Mesodermal cell (in vitro differentiated cells): ENCODE measurements around the gene RBMS3.
"Not testable (repeated sequence)": the region's sequence is repeated elsewhere in the genome, so short reads cannot be mapped to it uniquely, and the experiment has no call there.

Source experiments
- H3K27ac ChIP-seq: 2 replicates; pipeline ENCODE4 v1.7.0; 2013; ENCODE audit warnings: mild to moderate bottlenecking, low read depth, low read length, moderate library complexity; ENCODE audit not compliant: severe bottlenecking
- H3K36me3 ChIP-seq: 2 replicates; pipeline ENCODE4 v1.7.1; 2013; ENCODE audit warnings: mild to moderate bottlenecking, low read length, moderate library complexity; ENCODE audit not compliant: control insufficient read depth, insufficient read depth
- H3K4me1 ChIP-seq: one replicate; pipeline ENCODE4 v1.7.1; 2013; ENCODE audit warnings: mild to moderate bottlenecking, low read length; ENCODE audit not compliant: insufficient read depth, control insufficient read depth, poor library complexity, severe bottlenecking
- H3K4me3 ChIP-seq: 2 replicates; pipeline ENCODE4 v1.7.0; 2013; ENCODE audit warnings: low read length, control low read depth, mild to moderate bottlenecking; ENCODE audit not compliant: insufficient read depth, poor library complexity, severe bottlenecking; ENCODE audit errors: extremely low read depth
- H3K9me3 ChIP-seq: 2 replicates; pipeline ENCODE4 v1.7.1; 2013; ENCODE audit warnings: mild to moderate bottlenecking, low read length, moderate library complexity; ENCODE audit not compliant: control insufficient read depth
- WGBS, 2 experiments: methylation state at CpG; one replicate each; pipeline ENCODE4 v1.1.5; 2013; ENCODE audit warnings: missing lambda C conversion rate in 2 of 2; ENCODE audit not compliant: insufficient coverage in 2 of 2; 5-methylcytosine and 5-hydroxymethylcytosine counted together

RBMS3 gene

GRCh38 chr3:29456901-29457300 is 176.0 kb downstream of the RBMS3 start:
- Histone ChIP-seq H3K36me3 (peaks cover 8% of the 10 kb centered on the region), H3K4me3 (no peak overlapping the region), H3K27ac (no peak overlapping the region), H3K4me1 (peaks cover 17% of the 10 kb centered on the region), H3K9me3 (no peaks in the 10 kb centered on the region)
- WGBS, 2 experiments = 90 to 100% methylated on average over 1 to 2 of the region's 2 CpGs

GRCh38 chr3:29463304-29463703 is 182.4 kb downstream of the RBMS3 start:
- peaks cover 8% of the 10 kb centered on the region for H3K36me3 ChIP-seq
- 83% methylated on average over 1 of the region's 3 CpGs; no CpG with 5 or more reads in 1 of the 2 experiments for WGBS, 2 experiments
- H3K27ac ChIP-seq = no peak overlapping the region

GRCh38 chr3:29465836-29466235 is 185.0 kb downstream of the RBMS3 start:
- H3K9me3 ChIP-seq = no peaks in the 10 kb centered on the region
- no peaks in the 10 kb centered on the region for H3K4me1 ChIP-seq
- H3K27ac ChIP-seq = no peak overlapping the region
- 30 to 38% methylated on average over 1 to 2 of the region's 2 CpGs for WGBS, 2 experiments
- no peaks in the 10 kb centered on the region for H3K36me3 ChIP-seq
- no peak overlapping the region for H3K4me3 ChIP-seq

More at GRCh38 chr3:29463304-29463703, 182.4 kb downstream of the RBMS3 start:
- Histone ChIP-seq H3K4me1 (no peaks in the 10 kb centered on the region), H3K9me3 (no peaks in the 10 kb centered on the region), H3K4me3 (no peak overlapping the region)

- Histone ChIP-seq H3K27ac (no peak overlapping the region), H3K36me3 (no peaks in the 10 kb centered on the region), H3K4me1 (no peaks in the 10 kb centered on the region), H3K9me3 (no peaks in the 10 kb centered on the region), H3K4me3 (no peak overlapping the region)
- no CpG with 5 or more reads among the region's 2 CpGs for WGBS, 2 experiments
Observed at GRCh38 chr3:29466442-29466841, 185.6 kb downstream of the RBMS3 start.

- peaks cover 6% of the 10 kb centered on the region for H3K36me3 ChIP-seq
Observed at GRCh38 chr3:29468187-29468586, 187.3 kb downstream of the RBMS3 start.

GRCh38 chr3:29473481-29474170 is 192.8 kb downstream of the RBMS3 start:
- 93% methylated on average over 22 to 29 of the region's 41 CpGs for WGBS, 2 experiments
- H3K9me3 ChIP-seq = not testable (repeated sequence)
- peaks cover 12% of the 10 kb centered on the region for H3K36me3 ChIP-seq

More at GRCh38 chr3:29468187-29468586, 187.3 kb downstream of the RBMS3 start:
- Histone ChIP-seq H3K27ac (no peak overlapping the region), H3K4me3 (no peak overlapping the region), H3K9me3 (no peaks in the 10 kb centered on the region), H3K4me1 (no peaks in the 10 kb centered on the region)
- WGBS, 2 experiments = 80 to 100% methylated on average over 1 to 2 of the region's 4 CpGs

GRCh38 chr3:29475305-29475840 is 194.5 kb downstream of the RBMS3 start:
- WGBS, 2 experiments = 93 to 97% methylated on average over 3 to 4 of the region's 9 CpGs
- H3K4me1 ChIP-seq = no peaks in the 10 kb centered on the region
- no peaks in the 10 kb centered on the region for H3K9me3 ChIP-seq
- H3K4me3 ChIP-seq = no peak overlapping the region
- peaks cover 12% of the 10 kb centered on the region for H3K36me3 ChIP-seq
- H3K27ac ChIP-seq = no peak overlapping the region

More at GRCh38 chr3:29473481-29474170, 192.8 kb downstream of the RBMS3 start:
- H3K4me1 ChIP-seq, H3K27ac ChIP-seq, H3K4me3 ChIP-seq: not testable (repeated sequence)

- Histone ChIP-seq H3K4me1 (no peaks in the 10 kb centered on the region), H3K27ac (no peak overlapping the region), H3K36me3 (peaks cover 12% of the 10 kb centered on the region), H3K9me3 (no peaks in the 10 kb centered on the region), H3K4me3 (no peak overlapping the region)
Observed at GRCh38 chr3:29475854-29476253, 195.0 kb downstream of the RBMS3 start.

GRCh38 chr3:29478611-29479010 is 197.7 kb downstream of the RBMS3 start:
- Histone ChIP-seq H3K9me3 (no peaks in the 10 kb centered on the region), H3K36me3 (peaks cover 6% of the 10 kb centered on the region), H3K4me3 (no peak overlapping the region), H3K4me1 (no peaks in the 10 kb centered on the region), H3K27ac (no peak overlapping the region)
- WGBS, 2 experiments = 97 to 100% methylated on average over 3 of the region's 3 CpGs

GRCh38 chr3:29481249-29481648 is 200.4 kb downstream of the RBMS3 start:
- 100% methylated on average over 1 of the region's 1 CpG for WGBS, 2 experiments
- Histone ChIP-seq H3K27ac (no peak overlapping the region), H3K9me3 (no peaks in the 10 kb centered on the region), H3K36me3 (peaks cover 6% of the 10 kb centered on the region), H3K4me1 (no peaks in the 10 kb centered on the region), H3K4me3 (no peak overlapping the region)
